OCI-LY7 (cell line): ENCODE measurements around the gene IRX5.

Source experiments
- EZH2phosphoT487 ChIP-seq: fragments of 200-600 bp; sonication (generic); IDR thresholded peaks from 2 replicates; pipeline ENCODE4 v1.6.1; 2018; ENCODE audit warnings: low read depth, borderline replicate concordance, mild to moderate bottlenecking, mixed run types, antibody characterized with exemption, low read length, moderate library complexity, mixed read lengths
- TF ChIP-seq, protein P1 (sequence below): fragments of 200-600 bp; sonication (generic); conservative IDR thresholded peaks from 2 replicates; pipeline ENCODE4 v1.5.1; 2014; ENCODE audit warnings: mild to moderate bottlenecking, antibody characterized with exemption, low read length, moderate library complexity, mixed read lengths

DNA sequence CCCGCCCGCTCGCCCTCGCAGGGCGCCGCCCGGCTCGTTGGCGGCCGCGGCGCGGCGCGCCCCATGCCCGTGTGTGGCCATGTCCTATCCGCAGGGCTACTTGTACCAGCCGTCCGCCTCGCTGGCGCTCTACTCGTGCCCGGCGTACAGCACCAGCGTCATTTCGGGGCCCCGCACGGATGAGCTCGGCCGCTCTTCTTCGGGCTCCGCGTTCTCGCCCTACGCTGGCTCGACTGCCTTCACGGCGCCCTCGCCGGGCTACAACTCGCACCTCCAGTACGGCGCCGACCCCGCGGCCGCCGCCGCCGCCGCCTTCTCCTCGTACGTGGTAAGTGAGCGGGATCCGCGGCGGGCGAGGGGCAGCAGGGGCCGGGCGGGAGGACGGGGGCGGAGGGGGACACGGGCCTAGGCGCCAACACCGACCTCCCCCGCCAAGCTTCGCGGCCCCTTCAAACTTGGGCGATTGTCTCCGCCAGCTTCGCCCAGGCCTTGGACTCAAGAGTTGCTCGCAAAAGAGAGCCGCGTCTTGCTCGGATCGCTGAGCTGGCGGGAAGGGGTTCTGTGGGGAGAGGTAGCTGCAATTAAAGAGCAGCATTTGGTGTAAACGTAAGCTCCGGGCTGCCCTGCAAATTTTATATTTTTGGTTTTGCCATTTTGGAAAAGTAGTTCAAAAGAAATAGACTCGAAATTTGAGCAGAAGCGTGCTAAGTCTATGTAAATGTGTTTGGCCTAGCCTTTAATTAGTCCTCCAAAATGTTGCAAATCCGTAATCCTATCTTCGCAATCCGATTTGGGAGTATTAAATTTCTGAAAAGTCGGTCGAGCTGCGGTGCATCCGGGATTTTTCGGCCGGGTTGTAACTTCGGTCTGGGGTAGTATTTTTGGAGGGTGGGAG lies 702 bp downstream of the IRX5 start:
- TF ChIP-seq, protein P1, sequence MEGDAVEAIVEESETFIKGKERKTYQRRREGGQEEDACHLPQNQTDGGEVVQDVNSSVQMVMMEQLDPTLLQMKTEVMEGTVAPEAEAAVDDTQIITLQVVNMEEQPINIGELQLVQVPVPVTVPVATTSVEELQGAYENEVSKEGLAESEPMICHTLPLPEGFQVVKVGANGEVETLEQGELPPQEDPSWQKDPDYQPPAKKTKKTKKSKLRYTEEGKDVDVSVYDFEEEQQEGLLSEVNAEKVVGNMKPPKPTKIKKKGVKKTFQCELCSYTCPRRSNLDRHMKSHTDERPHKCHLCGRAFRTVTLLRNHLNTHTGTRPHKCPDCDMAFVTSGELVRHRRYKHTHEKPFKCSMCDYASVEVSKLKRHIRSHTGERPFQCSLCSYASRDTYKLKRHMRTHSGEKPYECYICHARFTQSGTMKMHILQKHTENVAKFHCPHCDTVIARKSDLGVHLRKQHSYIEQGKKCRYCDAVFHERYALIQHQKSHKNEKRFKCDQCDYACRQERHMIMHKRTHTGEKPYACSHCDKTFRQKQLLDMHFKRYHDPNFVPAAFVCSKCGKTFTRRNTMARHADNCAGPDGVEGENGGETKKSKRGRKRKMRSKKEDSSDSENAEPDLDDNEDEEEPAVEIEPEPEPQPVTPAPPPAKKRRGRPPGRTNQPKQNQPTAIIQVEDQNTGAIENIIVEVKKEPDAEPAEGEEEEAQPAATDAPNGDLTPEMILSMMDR: no peak
- no peak for TF ChIP-seq EZH2phosphoT487
